HG03571 (cell line): ENCODE results near the gene DDAH1.
"Not testable (repeated sequence)": the region's sequence is repeated elsewhere in the genome, so short reads cannot be mapped to it uniquely, and the experiment has no call there.

Experiments used
- ATAC-seq: cut with Tn5 transposase; IDR thresholded peaks from one replicate; pipeline ENCODE4 v1.9.1; 2021; ENCODE audit not compliant: unreplicated experiment

Gene DDAH1

DNA sequence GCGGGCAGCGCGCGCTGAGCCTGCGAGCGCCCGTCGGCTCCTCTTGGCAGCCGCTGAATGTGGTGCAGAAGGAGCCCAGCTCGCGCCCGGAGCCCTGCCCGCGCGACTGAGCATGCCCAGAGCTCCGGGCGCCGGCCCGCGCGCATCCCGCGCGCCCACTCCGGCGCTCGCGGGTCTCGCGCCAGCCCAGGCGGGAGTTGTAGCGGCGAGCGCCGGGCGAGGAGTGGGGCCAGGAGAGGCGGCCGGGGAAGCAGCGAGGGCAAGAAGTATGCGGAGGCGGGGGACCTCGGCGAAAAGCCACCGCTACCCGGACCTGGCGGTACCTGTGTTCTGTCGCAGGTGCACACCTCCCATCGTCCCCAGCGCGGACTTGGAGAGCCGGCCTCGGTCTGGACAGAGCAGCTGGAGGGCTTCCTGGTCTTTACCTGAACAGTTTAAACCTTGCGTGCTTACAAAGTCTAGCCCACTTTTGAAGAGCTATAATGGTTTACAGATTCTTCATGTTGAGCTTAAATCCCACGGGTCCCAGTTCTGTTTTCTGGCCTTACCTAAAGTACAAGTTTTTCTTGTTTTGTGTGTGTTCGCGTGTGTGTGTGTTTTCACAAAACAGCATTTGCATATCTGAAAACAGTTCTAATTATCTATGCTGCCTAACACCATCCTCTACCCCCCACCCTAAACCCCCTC lies at the start of gene DDAH1:
Gene DDAH1, minus strand, starts transcription at position 61 of the 687 bp plus-strand sequence. CDS start 114 bp downstream, outside the sequence.
- ATAC-seq: no peak

DNA sequence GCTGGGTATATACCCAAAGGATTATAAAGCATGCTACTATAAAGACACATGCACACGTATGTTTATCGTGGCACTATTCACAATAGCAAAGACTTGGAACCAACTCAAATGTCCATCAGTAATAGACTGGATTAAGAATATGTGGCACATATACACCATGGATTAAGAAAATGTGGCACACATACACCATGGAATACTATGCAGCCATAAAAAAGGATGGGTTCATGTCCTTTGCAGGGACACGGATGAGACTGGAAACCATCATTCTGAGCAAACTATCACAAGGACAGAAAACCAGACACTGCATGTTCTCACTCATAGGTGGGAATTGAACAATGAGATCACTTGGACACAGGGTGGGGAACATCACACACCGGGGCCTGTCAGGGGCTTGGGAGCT lies 49.0 kb upstream of the DDAH1 start:
- ATAC-seq: not testable (repeated sequence)

DNA sequence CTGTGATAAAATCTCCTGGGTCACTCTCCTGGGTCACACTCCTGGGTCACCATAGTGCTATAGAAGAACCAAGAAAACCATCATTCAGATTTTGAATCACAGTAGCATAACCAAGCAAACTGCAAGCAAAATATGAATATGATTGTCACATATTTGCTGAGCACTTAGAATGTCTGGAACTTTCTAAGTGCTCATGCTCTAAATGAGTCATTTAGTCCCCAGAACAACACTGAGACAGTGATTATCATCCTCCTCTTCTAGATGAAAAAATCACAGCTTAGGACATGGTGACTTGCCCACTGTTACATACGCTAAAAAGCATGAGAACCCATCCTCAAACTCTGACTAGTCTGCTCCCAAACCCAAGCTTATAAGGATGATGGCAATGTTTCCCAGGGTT lies 39.5 kb upstream of the DDAH1 start:
- ATAC-seq: no peak

DNA sequence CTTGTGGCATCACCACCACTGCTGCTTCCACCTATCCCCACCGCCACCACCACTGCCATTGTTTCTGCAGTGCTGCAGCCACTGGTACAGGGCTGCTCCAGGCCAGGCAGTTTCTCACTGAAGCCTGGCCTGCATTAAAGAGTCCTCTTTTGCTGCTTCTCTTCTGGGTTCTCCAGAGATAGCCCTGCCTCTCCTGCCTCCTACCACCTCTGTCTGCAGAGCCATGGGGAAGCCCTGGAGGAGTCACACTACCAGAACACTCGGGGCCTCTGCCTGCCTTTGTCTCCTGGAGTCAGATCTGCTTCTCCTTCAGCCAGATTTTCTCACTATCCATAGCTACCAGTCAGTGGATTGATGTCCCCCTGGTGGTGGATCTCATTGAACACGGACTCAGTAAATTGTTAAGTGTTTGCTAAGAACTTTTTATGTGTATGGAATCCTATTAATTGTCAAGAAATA lies 37.7 kb upstream of the DDAH1 start:
- ATAC-seq: no peak

DNA sequence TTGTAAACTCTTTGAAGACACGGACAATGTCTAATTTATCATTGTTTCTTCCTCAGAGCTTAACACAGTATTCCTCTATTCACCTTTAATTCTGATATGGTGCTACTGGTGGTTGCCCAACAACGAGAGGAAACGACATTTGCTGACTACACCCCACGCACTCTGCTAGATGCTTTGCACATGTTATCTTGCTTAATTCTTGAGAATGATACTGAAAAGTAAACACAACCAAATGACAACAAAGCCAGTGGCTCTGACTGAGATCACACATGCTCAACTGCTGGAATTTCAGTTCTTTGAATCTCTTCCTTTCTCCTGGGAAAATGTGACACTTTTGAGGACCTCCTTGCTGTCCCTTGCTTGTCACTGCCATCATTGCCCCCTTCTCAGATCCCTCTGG lies 37.2 kb upstream of the DDAH1 start:
- ATAC-seq: no peak

DNA sequence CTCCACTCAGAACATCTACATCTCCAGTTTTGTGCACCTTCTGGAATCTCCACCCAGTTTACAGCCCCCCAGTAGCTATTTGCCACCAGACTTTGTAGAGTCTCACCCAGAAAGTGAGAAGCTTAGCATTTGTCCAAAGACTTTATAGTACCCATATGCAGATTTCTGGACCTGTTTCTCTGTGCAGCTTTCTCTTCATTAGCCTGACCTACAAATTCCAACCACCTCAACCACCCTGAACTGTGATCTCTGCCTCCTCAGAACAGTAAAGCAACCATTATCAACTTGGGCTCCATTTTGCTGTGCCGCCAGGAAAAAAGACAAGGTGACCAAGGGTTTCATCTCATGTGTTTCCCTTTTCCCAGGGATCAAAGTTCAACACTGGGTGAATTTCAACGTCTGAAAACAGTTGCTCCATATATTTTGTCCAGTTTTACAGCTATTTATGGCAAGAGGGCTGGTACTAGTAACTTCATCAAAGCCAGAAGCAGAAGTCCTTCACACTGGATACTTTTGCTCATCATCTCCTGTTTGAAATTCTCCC lies 36.5 kb upstream of the DDAH1 start:
- no peak for ATAC-seq

DNA sequence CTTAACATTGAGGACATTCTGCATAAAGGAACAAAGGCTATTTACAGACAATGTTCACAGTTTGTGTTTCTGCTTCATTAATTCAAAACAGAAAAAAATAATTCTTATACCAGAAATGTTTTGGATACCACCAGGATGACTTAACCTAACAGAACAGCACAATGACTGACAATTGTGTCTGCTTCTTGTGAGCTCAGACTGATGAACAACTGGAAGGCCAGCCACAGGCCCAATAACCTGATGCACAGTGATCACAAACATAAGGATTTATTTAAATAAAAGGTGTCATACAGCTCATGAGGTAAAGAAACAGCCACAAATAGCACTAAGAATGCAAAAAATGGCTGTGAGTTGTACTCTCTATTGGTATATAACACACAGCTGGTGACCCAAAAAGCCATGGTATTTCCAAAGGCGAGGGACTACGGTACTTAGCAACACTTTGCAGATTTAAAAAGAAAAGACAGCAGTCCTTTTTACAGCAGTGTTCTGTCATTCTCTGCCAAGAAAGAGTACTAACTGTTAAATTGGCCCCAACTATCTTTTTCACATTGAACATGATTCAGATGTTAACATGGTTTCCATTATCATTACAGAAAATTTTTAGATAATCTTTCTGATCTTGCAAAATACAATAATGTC lies 32.1 kb upstream of the DDAH1 start:
- no peak for ATAC-seq

DNA sequence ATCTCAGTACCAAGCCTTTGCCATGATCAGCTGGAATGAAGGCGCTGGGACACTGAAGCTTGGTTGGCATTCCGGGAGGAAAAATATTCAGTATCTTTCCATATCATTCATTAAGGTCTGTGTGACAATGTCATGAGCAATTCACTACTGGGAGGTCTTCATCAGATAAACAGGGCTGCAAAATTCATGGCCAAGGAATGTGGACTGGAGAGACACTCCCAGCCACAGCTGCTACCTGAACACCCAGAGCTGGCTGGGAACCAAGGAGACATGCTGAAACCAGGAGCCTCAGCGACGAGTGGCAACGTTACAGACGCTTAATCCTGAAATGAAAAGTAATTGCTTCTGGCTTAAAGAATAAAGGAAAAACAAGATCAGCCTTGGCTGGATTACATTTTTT lies 30.6 kb upstream of the DDAH1 start:
- ATAC-seq: no peak

DNA sequence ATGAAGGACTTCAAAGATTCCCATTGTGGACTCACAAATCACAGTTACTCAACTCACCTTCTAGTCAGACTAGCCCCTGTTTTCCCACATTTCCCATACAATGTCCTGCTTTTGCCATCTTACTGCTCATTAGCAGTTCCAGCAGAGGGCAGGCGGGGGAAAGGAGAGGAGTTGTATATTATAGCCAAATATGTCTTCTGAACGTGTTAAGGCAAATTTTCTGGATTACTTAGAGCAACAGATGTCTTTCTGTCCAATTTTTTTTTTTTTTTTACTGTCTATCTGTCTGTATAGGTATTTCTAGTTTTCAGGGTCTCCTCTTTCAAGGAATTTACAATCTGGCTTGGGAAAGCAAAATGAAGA lies 29.9 kb upstream of the DDAH1 start:
- ATAC-seq: no peak

DNA sequence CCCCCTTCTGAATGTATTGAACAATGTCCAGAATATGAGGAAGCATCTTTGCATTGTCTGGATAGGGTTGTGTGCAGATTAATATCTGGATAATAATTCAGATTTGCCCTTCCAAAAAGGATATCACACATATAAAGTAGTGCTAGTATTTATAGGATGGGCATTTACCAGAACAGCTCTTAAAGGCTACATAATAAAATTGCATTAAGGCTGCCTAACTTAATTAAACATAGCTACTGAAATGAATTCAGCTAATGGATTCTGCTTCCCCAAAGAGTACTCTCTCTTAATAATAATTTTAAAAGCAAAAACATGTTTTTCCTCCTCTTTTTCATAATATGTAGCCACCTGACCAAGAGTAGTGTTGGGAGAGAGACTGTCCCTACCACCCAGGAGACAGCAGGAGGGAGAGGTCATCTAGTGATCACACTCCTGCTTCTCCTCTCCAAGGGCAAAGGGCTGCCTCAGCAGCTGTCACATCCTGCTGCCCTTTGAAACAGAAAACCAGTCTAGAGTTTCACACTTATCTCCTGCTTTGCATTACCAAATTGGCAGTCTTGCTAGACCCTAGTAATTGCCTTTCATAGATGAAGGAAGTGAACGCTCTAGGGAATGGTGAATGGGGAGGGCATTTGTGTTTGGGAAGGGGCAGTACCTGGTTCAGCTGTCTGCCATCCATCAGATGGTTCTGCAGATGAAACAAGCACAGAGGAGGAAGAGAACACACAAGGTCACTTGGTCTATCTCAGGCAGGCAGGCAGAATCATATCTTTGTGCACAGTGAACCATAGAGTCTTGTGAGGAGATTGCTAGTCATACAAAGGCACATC lies 29.3 kb upstream of the DDAH1 start:
- no peak for ATAC-seq

DNA sequence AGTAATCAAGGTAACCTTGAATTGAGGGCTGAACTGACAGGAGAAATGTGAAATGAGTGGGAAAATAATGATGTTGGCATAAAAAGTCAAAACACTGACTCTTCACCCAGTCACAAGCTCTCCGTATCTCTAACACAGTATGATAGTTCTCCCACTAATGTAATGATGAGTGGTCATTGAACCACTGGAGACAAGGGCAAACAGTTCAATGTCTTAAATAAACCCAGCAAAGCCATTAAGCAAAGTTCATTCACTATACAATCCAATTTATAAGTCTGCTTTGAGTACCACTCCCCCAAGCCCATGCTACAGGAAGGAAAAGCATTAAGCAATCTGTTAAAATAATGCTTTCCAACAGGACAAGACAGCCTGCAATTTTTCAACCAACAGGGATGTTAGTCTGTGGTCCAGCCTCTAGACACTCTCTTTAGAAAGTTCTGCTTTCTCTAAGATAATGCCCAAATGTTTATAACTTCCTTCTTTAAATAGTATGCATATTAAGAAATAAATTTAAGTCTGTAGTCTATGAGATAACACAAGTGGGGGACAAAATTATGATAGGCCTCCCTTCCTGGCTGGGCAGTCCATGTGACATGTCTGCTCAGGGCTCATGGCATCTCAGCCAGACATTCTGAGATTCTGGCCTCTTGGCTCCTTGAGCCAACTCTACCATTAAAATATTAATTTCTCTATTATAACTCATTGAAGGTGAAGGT lies 25.5 kb upstream of the DDAH1 start:
- ATAC-seq: no peak

DNA sequence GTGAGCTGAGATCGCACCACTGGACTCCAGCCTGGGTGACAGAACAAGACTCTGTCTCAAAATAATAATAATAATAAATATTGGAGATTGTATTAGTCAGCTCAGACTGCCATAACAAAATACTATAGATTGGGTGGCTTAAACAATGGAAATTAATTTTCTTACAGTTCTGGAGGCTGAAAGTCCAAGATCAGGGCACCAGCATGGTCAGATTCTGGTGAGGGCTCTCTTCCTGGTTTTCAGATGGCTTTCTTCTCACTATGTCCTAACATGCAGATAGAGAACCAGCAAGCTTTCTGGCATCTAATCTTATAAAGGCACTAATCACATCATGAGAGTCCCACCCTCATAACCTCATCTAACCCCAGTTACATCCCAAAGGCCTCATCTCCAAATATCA lies 23.2 kb upstream of the DDAH1 start:
- no peak for ATAC-seq

DNA sequence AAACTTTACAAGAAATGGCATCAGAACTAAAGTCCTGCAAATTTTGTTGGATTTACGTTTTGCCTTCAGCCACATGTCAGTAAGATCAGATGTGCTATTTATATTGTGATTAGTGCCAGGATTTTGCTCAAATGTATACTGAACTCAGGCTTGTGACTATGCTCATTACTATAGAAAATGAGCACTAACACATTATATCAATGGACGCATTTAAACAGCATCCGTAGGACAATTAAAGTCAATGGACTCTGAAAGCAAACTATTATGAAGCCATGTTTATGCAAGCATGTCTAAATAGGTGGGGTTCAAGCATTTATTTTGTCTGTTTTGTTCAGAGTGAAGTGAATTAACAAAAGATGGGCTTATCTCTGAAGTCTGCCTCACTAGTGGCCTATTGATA lies 20.6 kb upstream of the DDAH1 start:
- no peak for ATAC-seq

DNA sequence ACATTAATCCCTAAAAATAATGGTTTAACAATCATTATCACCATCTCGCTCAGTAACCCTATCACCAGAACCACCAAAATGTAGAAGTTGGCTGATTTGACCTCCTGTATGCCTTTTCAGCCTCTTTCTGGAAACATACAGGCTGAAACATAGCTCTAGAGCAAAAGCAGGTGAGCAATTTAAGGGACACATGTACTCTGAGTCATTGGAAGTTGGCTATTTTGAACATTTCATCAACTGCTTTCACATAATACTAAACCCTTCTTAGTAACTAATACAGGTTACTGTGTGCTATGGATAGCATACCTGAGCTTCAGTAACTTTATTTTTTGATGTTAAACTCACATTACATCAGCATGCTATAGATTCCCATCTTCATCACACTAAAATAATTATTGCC lies 19.8 kb upstream of the DDAH1 start:
- ATAC-seq: no peak

DNA sequence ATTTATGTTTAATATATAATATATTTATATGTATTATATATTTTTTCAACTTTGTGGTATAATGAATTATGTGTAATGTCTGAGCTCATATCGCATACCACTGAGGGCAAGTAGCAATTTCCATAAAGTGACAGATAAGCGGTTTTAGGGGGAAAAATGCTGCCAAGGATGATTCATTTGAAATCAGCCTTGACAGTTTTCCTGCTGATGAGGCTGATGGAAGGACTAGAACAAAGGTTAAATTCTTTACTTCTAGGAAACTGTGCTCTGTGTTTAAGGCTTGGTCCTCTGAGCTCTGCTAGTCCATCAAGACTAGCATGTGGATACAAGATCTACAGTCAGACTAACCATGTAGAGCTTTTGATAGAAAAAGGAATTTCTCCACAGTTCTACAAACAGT lies 19.3 kb upstream of the DDAH1 start:
- no peak for ATAC-seq

DNA sequence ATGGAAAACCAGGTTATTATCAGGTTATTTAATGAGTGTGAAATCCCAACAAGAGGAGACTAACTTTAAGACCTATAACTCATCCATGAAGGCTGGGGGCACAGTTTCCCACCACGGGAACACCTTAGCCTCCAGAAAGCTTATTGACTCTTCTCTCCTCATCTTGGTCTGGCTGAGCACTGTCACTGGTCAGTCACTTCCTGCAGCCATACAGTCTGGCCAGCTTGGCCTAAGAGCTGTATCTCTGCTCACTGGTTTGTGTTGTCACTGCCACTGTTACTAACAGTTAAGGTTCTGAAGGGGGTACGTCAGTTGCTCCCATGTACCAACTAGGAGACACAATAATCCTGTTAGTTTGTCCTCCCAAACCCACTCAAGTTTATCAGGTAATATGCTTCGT lies 16.7 kb upstream of the DDAH1 start:
- no peak for ATAC-seq

DNA sequence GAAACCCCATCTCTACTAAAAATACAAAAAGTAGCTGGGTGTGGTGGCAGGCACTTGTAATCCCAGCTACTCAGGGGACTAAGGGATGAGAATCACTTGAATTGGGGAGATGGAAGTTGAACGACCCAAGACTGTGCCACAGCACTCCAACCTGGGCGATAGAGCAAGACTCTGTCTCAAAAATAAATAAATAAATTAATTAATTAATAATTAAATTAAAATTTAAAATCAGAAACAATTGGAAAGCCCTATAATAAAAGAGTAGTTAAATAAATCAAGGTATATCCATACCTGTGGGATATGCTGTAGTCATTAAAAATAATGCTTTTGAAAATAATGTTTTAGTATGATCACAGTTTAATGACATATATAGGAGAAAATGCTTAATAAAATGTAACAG lies 15.6 kb upstream of the DDAH1 start:
- no peak for ATAC-seq

DNA sequence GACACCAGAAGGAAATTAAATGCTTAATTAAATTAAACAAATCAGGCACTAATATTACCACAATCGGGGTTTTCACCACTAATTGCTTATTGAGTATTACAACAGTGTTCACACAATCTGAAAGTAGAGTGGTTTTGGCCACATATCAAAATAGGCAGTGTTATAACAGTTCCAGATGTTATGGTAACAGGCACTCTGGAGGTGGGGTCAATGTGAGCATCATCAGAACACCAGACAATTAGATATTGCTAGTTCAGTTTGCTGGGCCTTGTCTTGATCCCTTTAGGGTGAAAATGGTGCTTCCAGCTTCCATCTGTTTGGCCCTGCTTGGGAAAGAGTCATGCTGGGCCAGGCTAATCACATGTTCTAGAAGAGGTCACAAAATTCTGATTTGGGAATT lies 14.5 kb upstream of the DDAH1 start:
- no peak for ATAC-seq

DNA sequence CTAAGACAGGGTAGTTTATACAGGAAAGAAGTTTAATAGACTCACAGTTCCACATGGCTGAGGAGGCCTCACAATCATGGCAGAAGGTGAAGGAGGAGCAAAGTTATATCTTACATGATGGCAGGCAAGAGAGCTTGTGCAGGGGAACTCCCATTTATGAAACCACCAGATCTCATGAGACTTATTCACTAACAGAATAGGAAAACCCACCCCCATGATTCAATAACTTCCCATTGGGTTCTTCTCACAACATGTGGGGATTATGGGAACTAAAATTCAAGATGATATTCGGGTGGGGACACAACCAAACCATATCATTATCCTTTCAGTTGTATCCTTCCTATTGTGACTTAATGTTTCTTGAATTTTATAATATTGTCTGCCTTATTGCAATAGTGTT lies 13.4 kb upstream of the DDAH1 start:
- ATAC-seq: no peak

DNA sequence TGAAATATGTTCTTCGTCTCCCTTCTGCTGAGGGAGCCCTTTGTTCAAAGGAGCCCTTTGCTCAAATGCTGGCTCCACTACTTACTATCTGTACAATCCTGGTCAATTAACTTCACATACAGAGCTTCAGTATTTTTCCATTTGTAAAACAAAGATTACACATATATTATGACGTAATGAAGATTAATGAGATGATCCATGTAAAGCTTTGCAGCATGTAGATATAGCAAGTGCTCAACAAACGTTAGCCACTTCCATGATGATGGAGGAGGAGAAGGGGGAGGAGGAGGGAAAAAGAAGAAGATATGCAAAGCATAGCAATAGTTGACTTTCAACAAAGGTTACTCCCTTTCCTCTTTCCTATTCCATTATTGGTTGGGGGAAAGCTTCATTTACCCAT lies 10.1 kb upstream of the DDAH1 start:
- ATAC-seq: no peak

DNA sequence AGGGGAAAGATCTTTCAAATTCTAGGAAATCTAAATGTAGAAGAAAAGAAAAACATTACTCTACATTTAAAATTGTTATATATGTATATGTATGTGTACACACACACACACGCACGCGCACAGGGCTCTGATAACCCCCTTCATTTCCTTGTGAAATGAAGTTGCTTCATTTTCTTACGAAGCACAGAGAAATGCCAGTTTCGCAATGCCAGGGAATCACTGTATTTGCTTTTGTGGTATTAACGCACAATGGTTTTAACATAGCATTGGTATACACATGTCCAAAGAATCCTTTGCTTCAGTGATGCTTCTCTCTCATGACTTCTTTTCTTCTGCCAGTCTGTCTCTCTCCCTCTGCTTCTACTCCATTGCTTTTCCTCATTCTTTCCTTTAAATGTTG lies 8.4 kb upstream of the DDAH1 start:
- ATAC-seq: no peak
